Embryonic facial prominence (tissue), 1 donor: Measurements from ENCODE around the gene PCDH15.

ENCODE experiments used
- DNase-seq: peaks from one replicate; pipeline ENCODE4 v3.0.0-alpha.2; 2016; ENCODE audit errors: extremely low spot score

PCDH15 gene

DNA sequence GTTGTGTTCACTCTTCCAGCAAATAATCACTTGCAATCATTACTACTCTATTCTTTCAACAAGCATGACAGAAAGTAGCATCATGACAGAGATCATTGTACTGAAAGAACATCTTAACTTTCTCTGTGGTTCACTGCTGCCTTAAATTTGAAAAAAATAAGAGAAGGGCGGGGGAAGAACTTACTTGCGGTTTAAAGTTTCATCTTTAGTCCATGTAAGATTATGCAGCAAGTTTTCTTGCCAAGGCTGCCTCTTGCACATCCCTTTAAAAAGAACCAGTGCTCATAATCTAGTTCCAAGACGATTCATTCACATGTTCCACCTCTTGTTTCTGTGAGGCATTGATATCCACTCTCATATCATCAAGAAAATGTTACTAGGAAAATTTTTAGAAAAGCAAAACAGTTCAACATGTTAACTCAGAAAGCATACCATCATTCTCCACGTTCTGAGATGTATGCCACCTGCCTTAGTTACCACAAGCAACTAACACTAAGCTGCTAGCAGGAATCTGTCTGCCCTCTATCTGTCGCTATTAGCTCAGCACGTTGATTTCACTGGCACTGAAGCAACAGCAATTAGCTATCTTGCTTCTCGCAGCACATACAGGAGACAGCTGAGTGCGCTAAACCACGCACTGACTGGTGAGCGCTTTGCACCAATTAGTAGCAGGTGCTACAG is at the start of gene PCDH15:
PCDH15 (minus strand) TSS at position 491 of the 681 bp plus-strand sequence. CDS start 136,969 bp downstream, outside the sequence.
- DNase-seq = no peak

DNA sequence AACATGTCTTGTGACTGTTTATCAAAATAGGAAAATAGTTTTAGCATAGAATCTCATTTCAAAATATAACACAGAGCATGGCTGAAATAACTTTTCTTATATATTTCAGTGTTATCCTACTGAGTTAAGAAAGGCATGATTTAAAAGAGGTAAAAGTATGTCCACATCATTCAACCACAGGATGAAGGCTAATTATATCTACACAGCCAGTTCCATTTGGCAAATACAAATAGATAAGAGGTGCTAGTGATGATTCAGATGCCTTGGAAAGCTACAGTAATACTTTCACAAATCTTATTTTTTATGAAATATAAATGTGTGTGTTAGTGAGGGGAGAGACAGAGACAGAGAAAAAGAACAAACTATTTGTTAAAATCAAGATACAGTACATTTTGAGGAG is 42.9 kb upstream of the PCDH15 start:
- no peak for DNase-seq

DNA sequence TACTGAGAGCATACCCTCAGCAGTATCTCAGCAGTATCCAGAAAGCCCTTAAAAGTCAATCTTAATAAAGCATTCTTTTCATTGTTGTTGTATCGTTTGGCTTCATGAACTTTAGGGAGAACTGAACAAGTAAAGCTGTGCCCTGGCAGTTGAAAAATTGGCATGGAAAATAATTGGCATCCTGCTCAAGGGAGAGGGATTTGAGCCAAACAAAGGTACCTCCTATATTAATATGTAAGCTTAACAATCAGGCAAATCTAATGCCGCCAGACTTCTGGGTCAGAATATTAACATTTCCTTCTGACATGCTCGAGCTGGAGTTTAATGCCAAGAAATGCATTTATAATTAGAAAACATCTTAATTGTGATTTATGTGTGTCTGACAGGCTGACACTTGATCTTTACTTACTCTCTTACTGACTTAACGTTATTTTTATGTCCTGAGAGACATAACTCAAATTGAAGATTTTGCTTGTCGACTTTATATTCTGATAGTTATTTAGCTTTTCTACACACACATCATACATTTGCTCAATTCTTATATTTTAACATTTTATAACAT is 42.1 kb upstream of the PCDH15 start:
- DNase-seq = no peak

DNA sequence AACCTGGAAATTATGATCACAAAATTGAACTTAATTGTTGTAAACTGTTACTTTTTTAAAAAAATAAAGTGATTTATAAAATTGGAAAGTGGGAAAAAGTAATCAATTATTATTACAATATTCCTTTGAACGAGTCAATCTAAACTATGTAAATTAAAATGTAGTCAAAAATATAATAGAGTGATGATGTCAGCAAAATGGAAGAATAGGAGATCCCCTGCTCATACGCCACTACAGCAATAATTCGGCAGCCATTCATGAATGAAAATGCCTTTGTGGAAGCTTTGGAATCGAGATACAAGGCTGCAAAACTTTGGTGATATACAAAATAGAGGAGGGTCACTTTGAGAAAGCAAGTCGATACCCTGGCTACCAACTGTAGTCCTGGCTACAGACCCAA is 36.4 kb upstream of the PCDH15 start:
- DNase-seq = no peak

DNA sequence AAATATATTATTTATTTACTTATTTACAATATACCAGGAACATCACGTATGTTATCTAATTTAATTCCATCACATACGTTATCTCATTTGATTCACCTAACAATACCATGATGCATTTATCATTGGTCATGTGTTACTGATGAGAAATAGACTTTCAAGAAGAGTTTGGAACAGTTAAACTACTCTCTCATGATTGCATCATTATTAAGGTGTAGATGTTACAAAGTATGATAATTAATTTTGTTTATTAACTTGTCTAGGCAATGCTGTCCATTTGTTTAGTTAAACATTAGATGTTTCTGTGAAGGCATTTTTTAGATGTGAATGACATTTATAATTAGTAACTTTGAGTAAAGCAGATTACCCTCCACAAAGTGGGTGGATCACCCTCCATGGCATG is 32.0 kb upstream of the PCDH15 start:
- no peak for DNase-seq

DNA sequence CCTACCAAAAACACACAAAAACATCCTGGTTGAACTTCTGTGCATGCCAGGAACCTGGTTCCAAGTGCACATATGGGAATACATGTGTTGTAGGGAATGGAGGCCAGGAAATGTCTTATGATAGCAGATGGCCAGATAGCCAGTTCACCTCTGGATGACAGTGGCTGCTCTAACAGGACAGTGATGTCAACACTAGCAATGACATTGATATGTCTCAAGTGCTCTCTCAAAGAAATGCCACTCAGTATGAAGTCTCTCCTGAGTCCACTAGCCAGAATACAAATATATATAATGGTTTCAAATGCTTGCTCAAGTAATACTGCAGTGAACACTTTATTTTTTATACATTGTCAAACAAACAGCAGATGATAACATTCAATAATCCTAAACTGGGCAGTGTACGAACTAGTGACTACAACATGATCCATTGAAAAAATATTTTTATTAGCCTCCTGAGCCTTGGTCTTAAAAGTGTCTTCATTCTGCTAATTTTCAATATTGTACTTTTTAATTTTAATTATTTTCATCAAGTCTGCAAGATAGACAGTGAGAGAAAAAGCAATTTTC is 26.0 kb upstream of the PCDH15 start:
- DNase-seq = no peak

DNA sequence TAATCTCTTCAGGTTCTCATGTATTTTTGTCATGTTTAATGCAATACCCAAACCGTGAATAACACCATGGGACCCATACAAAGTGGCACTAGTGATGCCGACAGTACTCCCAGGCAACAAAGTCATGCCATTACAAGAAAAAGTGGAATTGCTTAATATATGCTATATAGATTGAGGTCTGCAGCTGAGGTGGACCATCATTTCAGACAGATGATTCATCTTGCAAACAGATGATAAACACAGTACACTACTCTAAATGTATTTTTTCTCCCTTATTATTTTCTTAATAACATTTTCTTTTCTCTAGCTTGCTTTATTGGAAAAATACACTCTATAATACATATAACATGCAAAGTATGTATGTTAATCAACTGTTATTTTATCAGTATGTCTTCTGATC is 14.6 kb upstream of the PCDH15 start:
- no peak for DNase-seq

DNA sequence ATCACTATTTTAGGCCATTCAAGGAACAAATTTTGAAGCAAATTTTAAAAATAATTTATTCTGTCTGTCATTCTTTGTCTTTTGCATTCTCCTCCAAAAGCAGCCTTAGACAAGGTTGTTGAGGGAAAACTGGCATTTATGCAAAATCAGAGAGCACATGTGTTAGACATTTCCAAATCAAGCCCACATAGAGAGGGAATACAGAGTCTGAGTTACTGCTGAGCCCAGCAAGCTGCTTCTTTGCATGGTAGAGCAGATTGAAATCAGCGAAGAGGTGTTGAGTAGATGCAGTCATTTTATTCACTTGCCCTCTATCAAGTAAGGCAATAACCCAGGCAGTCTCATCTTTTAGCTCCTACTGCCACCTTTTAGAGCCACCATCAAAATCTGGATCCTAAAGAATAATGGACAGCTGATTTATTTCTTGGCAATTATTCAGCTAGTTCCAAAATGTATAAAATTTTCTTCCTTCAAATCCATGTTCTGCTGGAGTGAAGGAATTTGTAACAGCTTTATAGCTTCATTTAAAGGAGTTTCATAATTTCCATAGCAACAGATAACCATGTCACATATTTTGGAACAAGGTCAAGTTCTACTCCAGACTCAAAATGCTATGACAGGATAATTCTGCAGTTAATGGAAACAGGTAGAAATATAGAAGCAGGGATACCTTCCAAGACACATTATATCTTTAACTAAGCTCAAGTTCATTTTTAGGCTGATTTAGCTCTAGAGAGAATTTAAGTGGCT is 7.3 kb upstream of the PCDH15 start:
- no peak for DNase-seq

DNA sequence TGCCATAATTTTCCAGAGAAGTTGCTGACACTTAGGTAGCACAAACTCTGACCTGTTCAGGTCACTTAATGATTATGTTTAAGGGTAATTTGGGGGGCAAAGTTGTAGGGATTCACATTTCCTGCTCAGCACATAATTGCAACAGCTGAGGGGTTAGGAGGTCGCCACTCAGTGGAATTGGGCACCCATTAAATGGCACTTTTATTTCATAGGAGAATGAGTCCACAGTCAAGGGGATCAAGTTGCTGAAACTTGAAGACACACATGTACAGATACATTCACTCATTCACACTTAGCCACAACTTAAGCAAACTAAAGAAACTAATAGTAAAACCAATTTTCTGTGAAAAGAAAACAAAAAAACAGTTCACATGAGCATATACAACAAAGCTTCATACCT is 1.5 kb downstream of the PCDH15 start:
- no peak for DNase-seq

DNA sequence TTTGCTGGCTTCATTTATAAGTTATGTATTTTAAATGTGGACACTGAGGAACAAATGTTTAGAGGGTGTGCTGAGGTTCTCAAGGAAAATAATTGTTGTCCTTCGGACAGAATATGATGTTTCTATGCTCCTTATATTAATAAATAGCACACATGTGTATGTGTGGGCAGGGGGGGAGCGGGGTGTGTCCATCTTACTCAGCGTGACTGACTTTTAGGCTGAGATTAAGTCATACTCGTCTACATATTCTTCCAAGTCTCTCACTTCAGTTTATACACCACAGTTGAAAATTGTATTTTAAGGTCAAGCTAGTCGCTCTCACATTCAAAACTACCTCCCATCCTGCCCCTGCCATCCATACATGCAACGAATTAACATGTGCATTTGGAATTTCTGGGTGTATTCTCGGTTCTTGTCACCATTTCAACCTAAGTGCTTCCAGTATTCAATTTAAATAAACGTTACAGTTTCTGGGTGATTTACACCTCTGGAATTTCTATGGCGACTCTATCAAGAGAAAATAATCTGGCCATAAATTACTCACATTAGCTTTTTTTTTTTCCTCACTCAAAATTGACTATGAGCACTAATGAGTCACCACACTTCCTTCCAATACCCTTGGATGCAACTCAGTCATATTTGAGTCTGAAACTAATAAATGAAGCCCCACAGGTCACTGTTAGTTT is 3.3 kb downstream of the PCDH15 start:
- DNase-seq = no peak

DNA sequence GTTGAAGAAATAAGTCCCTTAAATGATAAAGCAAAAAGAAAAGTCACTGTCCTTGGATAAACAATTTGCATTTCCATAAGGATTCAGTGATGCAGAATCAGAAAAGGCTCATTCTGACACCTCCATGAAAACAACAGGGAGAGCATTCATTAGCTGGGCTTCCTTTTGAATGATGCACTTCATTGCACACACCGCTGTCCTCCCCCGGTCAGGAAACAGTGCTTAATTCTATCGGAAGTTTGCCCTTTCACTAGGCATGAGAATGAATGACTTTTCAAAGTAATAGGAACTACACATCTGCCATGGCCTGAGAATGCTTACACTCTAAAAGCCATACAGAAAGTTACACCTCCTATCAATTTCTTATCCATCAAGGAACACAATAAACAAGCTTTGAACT is 4.2 kb downstream of the PCDH15 start:
- DNase-seq = no peak

DNA sequence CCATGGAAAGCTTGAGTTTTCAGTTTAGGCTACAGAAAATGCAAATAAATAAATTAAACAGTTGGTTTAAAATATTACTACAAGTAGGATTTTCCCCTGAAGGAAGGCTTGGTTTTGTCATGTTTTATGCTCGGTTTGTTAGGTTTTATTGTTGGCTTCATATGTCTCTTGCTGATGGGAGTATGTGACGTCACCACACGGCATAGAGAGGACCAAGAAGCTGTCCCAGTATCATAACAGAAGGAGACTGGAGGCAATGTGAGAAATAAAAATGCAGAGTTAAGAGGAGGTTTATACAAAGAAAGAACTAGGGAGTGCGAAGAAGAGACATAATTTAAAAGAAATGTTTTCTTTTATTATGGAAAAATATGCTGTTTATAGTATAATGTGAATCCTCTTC is 24.4 kb downstream of the PCDH15 start:
- no peak for DNase-seq

DNA sequence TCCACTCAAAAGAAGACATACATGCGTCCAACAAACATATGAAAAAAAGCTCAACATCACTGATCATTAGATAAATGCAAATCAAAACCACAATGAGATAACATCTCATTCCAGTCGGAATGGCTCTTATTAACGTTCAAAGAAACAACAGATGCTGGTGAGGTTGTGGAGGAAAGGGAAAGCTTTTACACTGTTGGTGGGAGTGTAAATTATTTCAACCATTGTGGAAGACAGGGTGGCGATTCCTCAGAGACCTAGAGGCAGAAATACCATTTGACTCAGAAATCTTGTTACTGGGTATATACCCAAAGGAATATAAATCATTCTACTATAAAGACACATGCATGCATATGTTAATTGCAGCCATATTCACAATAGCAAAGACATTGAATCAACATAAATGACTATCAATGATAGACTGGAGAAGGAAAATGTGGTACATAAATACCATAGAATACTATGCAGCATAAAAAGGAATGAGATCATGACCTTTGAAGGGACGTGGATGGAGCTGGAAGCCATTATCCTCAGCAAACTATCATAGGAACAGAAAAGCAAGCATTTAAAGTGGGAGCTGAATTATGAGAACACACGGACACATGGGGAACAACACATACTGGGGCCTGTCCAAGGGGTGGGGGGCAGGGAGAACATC is 28.4 kb downstream of the PCDH15 start:
- DNase-seq = no peak

DNA sequence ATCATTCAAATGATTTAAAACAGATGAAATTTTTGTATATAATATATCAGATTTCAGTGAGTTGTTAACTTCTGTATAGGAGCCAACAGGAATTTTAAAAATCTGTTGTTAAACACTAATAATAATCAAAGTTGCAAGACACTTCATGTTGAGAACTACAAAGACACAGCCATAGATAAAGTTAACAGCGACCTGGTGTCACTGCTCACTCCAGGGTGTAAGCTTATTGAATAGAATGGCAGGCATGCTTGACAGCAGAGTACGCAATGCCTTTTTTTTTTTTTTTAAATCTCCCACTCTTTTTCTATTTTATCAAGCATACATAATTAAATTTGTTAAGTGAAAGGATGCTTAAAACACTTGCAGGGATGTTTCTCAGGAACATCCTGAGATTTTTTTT is 32.0 kb downstream of the PCDH15 start:
- DNase-seq = no peak

DNA sequence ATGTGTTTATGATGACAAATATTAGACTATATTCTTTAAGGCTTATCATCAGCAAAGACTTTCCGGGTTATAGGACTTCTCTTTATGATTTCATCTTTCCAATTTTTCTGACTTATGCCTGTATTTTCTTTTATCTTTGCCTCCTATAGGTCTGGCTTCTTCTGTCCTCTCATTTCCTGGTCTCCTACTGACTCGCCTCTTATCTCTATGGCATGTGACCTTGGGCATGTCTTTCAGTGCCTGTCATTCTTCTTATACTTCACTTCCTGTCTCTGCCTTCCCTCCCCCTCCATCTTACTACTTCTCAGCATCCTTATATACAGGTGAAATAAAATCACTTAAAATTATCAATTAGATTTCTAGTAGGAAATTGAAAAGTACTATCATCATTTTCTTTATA is 42.2 kb downstream of the PCDH15 start:
- DNase-seq = no peak

DNA sequence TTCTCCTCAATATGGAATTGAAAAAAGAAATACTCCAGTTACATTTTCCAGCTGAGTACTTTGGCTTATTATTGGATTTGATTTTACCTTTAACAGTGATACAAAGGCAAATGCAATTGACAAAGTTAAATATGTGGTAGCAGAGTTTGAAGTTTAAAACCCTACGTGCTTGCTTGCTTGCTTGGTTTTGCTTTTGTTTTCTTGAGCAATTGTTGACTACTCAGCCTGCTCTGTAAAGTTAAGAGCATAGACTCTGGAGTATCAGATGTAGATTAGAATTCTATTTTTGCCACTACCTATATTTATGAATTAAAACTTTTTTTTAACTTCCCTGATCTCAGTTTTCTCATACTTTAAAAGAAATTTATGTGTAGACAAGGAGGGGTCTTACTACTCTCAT is 51.4 kb downstream of the PCDH15 start:
- DNase-seq = no peak

DNA sequence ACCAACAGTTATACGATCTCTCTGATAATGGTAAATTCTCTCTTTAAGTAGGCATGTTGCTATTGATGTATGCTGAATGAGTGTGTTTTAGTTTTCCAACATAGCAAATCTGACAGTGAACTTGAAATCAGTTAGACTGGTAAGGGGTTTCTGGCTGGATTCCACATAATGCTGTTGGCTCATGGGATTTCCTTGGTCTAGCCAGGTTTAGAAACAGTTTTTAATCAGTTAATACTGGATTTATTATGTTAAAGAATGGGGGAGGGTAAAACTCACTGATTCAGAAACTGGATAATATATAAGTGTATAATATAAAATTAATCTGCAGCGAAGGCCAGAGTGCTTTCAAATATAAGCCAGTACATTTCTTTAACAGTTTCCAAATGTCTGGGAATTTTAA is 55.6 kb downstream of the PCDH15 start:
- DNase-seq = no peak

DNA sequence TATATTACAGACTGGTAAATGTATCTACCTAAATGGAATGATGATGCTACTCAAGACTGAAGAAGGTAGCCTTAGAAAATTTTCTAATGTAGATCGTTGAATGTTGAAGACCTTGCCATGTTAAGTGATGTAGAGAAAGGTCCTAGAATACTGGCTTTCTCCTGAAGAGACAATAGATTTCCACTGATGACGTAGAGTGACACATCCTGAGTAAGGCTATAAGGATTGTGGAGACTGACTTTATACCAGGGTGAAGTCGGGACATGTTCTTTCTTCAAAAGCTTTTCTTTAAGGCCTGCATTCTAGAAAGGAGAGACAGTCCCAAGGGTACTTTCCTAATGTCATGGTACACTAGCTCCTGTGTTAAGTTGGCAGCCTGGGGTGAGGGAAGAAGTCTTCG is 58.6 kb downstream of the PCDH15 start:
- DNase-seq = no peak

DNA sequence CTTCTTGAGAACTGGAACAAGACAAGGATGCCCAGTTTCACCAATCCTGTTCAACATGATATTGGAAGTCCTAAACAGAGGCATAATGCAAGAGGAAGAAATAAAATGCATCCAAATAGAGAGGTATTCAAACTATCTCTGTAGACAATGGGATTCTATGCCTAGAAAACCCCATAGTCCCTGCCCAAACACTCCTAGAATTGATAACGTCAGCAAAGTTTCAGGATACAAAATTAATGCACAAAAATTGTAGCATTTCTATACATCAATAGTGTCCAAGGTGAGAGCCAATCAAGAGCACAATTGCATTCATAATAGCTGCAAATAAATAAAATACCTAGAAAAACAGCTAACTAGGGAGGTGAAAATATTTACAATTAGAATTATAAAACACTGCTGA is 72.5 kb downstream of the PCDH15 start:
- no peak for DNase-seq

DNA sequence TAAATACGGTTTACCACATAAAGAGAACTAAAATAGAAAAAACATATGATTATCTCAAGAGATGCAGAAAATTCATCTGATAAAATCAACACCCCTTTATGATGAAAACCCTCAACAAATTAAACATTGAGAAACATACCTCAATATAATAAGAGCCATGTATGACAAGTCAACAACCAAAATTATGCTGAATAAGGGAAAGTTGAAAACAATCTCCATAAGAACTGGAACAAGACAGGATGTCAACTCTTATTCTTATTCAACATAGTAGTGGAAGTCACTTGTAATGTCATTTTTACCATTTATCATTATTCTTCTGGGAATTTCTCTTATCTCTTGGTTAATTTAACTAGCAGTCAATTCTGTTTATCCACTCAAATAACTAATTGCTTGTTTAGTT is 79.0 kb downstream of the PCDH15 start:
- DNase-seq = no peak

DNA sequence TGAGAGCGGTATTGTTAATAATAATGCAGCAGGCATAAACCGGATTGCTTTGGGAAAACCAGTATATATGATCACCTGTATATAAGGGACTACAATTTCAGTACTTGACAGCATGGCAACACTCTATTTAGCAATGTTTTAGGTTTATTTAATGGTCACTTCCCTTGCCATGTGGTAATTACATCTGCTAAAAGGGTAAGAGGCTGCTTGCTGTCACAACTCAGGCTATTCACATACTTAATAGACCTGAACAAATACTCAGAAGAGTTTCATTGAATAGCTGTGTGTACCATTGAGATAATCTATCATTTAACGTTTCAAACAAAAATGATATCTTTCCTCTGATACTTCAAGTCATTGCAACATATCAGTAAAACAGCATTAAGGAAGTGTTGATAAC is 90.1 kb downstream of the PCDH15 start:
- DNase-seq = no peak

DNA sequence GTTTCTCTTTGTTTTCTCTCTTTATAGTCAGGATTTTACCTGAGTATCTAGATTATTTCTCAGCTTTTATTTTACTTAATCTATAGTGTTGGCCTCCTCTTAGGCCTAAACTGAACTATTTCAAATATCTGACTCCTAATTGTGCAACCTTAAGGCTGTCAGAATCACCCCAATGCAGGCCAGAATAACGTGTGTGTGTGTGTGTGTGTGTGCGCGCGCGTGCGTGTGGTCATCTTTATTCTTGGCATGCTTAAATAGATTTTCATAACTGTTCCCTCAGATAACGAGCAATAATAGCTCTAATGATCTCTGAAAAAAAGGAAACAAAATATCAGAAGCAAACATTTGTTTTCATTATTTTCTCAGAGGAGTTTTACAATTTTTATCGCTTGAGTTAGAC is 92.4 kb downstream of the PCDH15 start:
- no peak for DNase-seq
